K562 (cell line): ENCODE measurements around the gene C19orf18. TPM values are rescaled to one million over a fixed set of nuclear protein-coding genes. Genes with fewer than 3 reads are reported as not detected.
A peak's percentile ranks its signal among the peaks of the same experiment; 100 is the strongest.

Experiments used
- ATAC-seq: fragments of 200-7000 bp; cut with Tn5 transposase; 3 replicates; pipeline ENCODE4 v1.9.1; 2020; ENCODE audit warnings: moderate library complexity
- BruUV-seq: library from RNA; stranded (reverse); fragments of 400-500 nt; replicated peaks from 2 replicates; lab custom pipeline; 2021; lab: Mats Ljungman, UMichigan
- CTCF ChIA-PET: fragments of 300-600 bp; formaldehyde crosslinking; extraction: SDS; loops from one replicate; lab custom pipeline; 2021; ENCODE audit warnings: low intra/inter-chr PET ratio; lab: Yijun Ruan, JAX
- POLR2A ChIA-PET: fragments of 300-600, 350-650 bp; sonication (Branson Sonifier 250); formaldehyde crosslinking; extraction: SDS; loops from one replicate; lab custom pipeline; 2021; ENCODE audit warnings: antibody characterized with exemption, inconsistent platforms; lab: Yijun Ruan, JAX
- DNase-seq, 4 experiments: peaks; one replicate each; pipeline versions ENCODE4 v3.0.0 to v3.0.0-alpha.2; 2011 to 2018; ENCODE audit warnings: low spot score in 3 of 4, mixed read lengths in 3 of 4; ENCODE audit errors: extremely low read depth in 1 of 4
- FAIRE-seq: peaks from 2 replicates; lab custom pipeline; 2011; peaks lifted over from hg19 to GRCh38; lab: Jason Lieb, UNC
- H2AFZ ChIP-seq: 2 replicates; pipeline ENCODE4 v1.6.0; 2011; ENCODE audit warnings: low read depth, low read length, control low read depth, inconsistent platforms
- H3K27ac ChIP-seq: fragments of 200-600 bp; 3 replicates; pipeline ENCODE4 v1.8.0; 2011; ENCODE audit warnings: low read depth, mild to moderate bottlenecking, control low read depth, inconsistent platforms, low read length, moderate library complexity, mixed read lengths; ENCODE audit errors: extremely low read depth
- H3K27me3 ChIP-seq, 2 experiments: fragments of 300-600 bp in 1 of 2; 2 replicates in 1 of 2; 3 replicates in 1 of 2; pipeline versions ENCODE4 v1.6.0 to v1.8.0; 2011; ENCODE audit warnings: inconsistent platforms in 2 of 2, low read length in 2 of 2, mild to moderate bottlenecking in 1 of 2, mixed read lengths in 1 of 2, moderate library complexity in 1 of 2; ENCODE audit not compliant: control insufficient read depth in 2 of 2, insufficient read depth in 2 of 2
- H3K36me3 ChIP-seq: fragments of 300-600 bp; 3 replicates; pipeline ENCODE4 v1.8.0; 2011; ENCODE audit warnings: mild to moderate bottlenecking, low read length, inconsistent platforms; ENCODE audit not compliant: control insufficient read depth, insufficient read depth
- H3K4me1 ChIP-seq, 2 experiments: fragments of 200-600 bp in 1 of 2; replicated peaks in 1 of 2; 2 replicates in 1 of 2; 3 replicates in 1 of 2; pipeline versions ENCODE4 v1.5.1 to v1.8.0; 2011; ENCODE audit warnings: inconsistent platforms in 2 of 2, low read length in 2 of 2, mild to moderate bottlenecking in 1 of 2, mixed read lengths in 1 of 2, moderate library complexity in 1 of 2; ENCODE audit not compliant: control insufficient read depth in 2 of 2, insufficient read depth in 2 of 2
- H3K4me2 ChIP-seq: 2 replicates; pipeline ENCODE4 v1.6.1; 2011; ENCODE audit warnings: low read length, control low read depth, inconsistent platforms, mixed read lengths; ENCODE audit not compliant: insufficient read depth
- H3K4me3 ChIP-seq: fragments of 200-600 bp; sonication (generic), shearing (Covaris generic); 2 replicates; pipeline ENCODE4 v1.5.1; 2016; ENCODE audit warnings: control low read depth, inconsistent platforms
- H3K79me2 ChIP-seq: fragments of 200-600 bp; 3 replicates; pipeline ENCODE4 v1.8.0; 2011; ENCODE audit warnings: low read length, inconsistent platforms; ENCODE audit not compliant: control insufficient read depth, insufficient read depth
- H3K9ac ChIP-seq, 2 experiments: 2 replicates each; pipeline versions ENCODE4 v1.6.0 to v1.6.1; 2011; ENCODE audit warnings: low read depth in 2 of 2, low read length in 2 of 2, control low read depth in 1 of 2, inconsistent platforms in 1 of 2, mild to moderate bottlenecking in 1 of 2, mixed read lengths in 1 of 2; ENCODE audit not compliant: insufficient read depth in 1 of 2
- H3K9me1 ChIP-seq: one replicate; pipeline ENCODE4 v1.6.0; 2011; ENCODE audit warnings: inconsistent platforms, mild to moderate bottlenecking, low read length, moderate library complexity; ENCODE audit not compliant: control insufficient read depth, insufficient read depth
- H3K9me3 ChIP-seq: replicated peaks from 2 replicates; pipeline ENCODE4 v1.5.1; 2011; ENCODE audit warnings: low read depth, low read length, inconsistent platforms; ENCODE audit not compliant: control insufficient read depth, insufficient read depth
- H4K20me1 ChIP-seq: replicated peaks from 2 replicates; pipeline ENCODE4 v1.6.1; 2011; ENCODE audit warnings: low read length, inconsistent platforms, mixed read lengths; ENCODE audit not compliant: control insufficient read depth, insufficient read depth
- NCOA6 ChIP-seq: fragments of 450-650 bp; IDR thresholded peaks from 2 replicates; pipeline ENCODE4 v1.6.1; 2017; ENCODE audit warnings: mild to moderate bottlenecking
- RAD21 ChIP-seq, 2 experiments: fragments of 250-450 bp in 1 of 2; fragments of 450-650 bp in 1 of 2; sonication (Bioruptor Pico) in 1 of 2; formaldehyde crosslinking in 1 of 2; IDR thresholded peaks in 1 of 2; conservative IDR thresholded peaks in 1 of 2; 2 replicates each; pipeline versions ENCODE4 v1.4.0 to v1.8.0; 2020 to 2022; ENCODE audit warnings: mild to moderate bottlenecking in 2 of 2, moderate library complexity in 1 of 2
- RBM15 ChIP-seq: fragments of 200-400 bp; formaldehyde crosslinking; IDR thresholded peaks from 2 replicates; pipeline ENCODE4 v1.6.1; 2018; ENCODE audit warnings: mild to moderate bottlenecking, low read length, moderate library complexity; ENCODE audit not compliant: insufficient read depth
- ZNF175 ChIP-seq: fragments of 200-800 bp; sonication (Bioruptor generic); IDR thresholded peaks from 2 replicates; pipeline ENCODE4 v1.6.1; 2016; ENCODE audit warnings: low read depth, mild to moderate bottlenecking, missing genetic modification characterization, missing compliant biosample characterization
- ZNF324 ChIP-seq: fragments of 250-450 bp; sonication (Bioruptor Pico); IDR thresholded peaks from 2 replicates; pipeline ENCODE4 v1.4.0; 2020; ENCODE audit warnings: mild to moderate bottlenecking
- WGBS: fragments of 100-300 bp; shearing (Covaris generic); methylation state at CpG from one replicate; pipeline ENCODE4 v1.1.6; 2016; ENCODE audit warnings: low coverage, mixed read lengths; ENCODE audit not compliant: insufficient coverage; ENCODE audit errors: missing lambda C conversion rate; 5-methylcytosine and 5-hydroxymethylcytosine counted together
- in situ Hi-C: fragments of 300-500 bp; cut with MboI; formaldehyde crosslinking; loops from 4 replicates; pipeline ENCODE4 v1.15.0; 2018; ENCODE audit warnings: inconsistent platforms, mixed read lengths
- intact Hi-C: fragments of 100-400 bp; cut with micrococcal nuclease; formaldehyde crosslinking; loops from 2 replicates; pipeline ENCODE4 v1.14.2; 2022
- polyA plus RNA-seq, 8 experiments: library from polyadenylated mRNA; depleted of rRNA in 4 of 8; stranded (reverse) in 5 of 8; unstranded in 3 of 8; fragments of >200 nt; fragmentation: Nextera tagmentation in 2 of 8; fragmentation: Illumina TruSeq in 1 of 8; extraction: Ambion mirVana in 2 of 8; extraction: Trizol in 1 of 8; gene quantifications; 2 replicates each; pipeline versions ENCODE4 v1.2.1 to v1.2.3, GENCODE V29; 2011 to 2014; ENCODE audit warnings: inconsistent platforms in 1 of 8, missing spikeins in 1 of 8
- total RNA-seq, 7 experiments: library from RNA; depleted of rRNA in 6 of 7; stranded (reverse); fragments of >200 nt in 6 of 7; fragmentation: Illumina TruSeq in 2 of 7; extraction: Trizol in 2 of 7; gene quantifications; 2 replicates each; pipeline versions ENCODE4 v1.2.1 to v1.2.3, GENCODE V29; 2011 to 2021; ENCODE audit warnings: low replicate concordance in 1 of 7
- TF ChIP-seq, protein P1 (sequence below), 2 experiments: fragments of 450-650 bp; formaldehyde crosslinking in 1 of 2; IDR thresholded peaks; 2 replicates each; pipeline versions ENCODE4 v1.4.0 to v1.6.1; 2014 to 2020; ENCODE audit warnings: mild to moderate bottlenecking in 2 of 2, borderline replicate concordance in 1 of 2, low read depth in 1 of 2
- TF ChIP-seq, protein P2 (sequence below), 3 experiments: fragments of 200-800 bp in 1 of 3; sonication (Bioruptor generic) in 1 of 3; sonication (generic) in 1 of 3; formaldehyde crosslinking in 1 of 3; IDR thresholded peaks; 2 replicates each; pipeline versions ENCODE4 v1.6.1 to v1.8.0; 2016 to 2022; ENCODE audit warnings: mild to moderate bottlenecking in 2 of 3, missing compliant biosample characterization in 2 of 3, missing genetic modification characterization in 2 of 3, missing genetic modification reagents in 1 of 3
- TF ChIP-seq, protein P3 (sequence below), 3 experiments: IDR thresholded peaks in 2 of 3; conservative IDR thresholded peaks in 1 of 3; 2 replicates each; pipeline ENCODE4 v1.5.1; 2011 to 2012; ENCODE audit warnings: low read length in 3 of 3, mild to moderate bottlenecking in 3 of 3, control low read depth in 2 of 3, improper control_type of control experiment in 1 of 3, inconsistent platforms in 1 of 3, low read depth in 1 of 3, mixed read lengths in 1 of 3, moderate library complexity in 1 of 3; ENCODE audit not compliant: insufficient read depth in 2 of 3

The C19orf18 gene
- total and polyA plus RNA-seq, 9 of the 15 experiments (the other 6 are each of a cell fraction or from before 2014, with no cell fraction given) = not detected

DNA sequence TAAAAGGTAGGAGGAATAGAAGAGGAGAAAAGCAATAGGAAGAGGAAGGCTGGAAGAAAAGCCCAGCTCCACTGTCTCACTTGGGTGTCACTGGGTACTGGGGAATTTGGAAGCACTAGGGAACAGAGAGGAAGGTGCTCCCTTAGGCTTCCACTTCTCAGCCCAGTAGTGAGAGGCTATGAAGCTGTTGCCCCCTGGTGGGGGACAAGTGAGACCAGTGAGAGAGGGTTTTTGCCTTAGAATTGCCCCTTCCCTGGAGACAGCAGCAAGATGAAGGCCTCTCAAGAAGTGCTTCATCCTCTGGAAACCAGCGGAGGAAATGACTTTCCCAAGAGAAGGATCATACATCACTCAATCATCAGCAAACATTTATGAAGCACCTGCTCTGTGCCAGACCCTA is 33.0 kb upstream of the C19orf18 start:
- Histone ChIP-seq H2AFZ (no peak overlapping the region), H3K9ac (no peak overlapping the region), H3K4me1 (peaks cover 0 to 16% of the 10 kb centered on the region in 2 experiments; a peak in 2 of 5 replicates), H3K27ac (no peak overlapping the region), H3K4me2 (no peak overlapping the region), H3K36me3 (no peaks in the 10 kb centered on the region), H3K4me3 (no peak overlapping the region), H4K20me1 (no peaks in the 10 kb centered on the region), H3K9me3 (no peaks in the 10 kb centered on the region; the same call in 1 of the 2 replicates), H3K79me2 (no peaks in the 10 kb centered on the region), H3K9me1 (no peaks in the 10 kb centered on the region), H3K27me3 (no peaks in the 10 kb centered on the region)
- FAIRE-seq (no peak), ATAC-seq (no peak), DNase-seq (peak in 2 of 4 experiments; percentile 17 to 18)
- intact Hi-C loops (no loop called here), in situ Hi-C loops (no loop called here)
- ChIA-PET POLR2A (no interaction called here), CTCF (interaction anchor here (0.9 kb wide), 1 partner anchor 600 kb away, joined by 3 read pairs; no protein-coding TSS in a partner anchor)
- BruUV-seq = no TSS peak
- 0% methylated on average over 1 of the region's 1 CpG for WGBS
- TF ChIP-seq RAD21 (CRISPR knock-in tag; conservative IDR thresholded peaks at IDR 0.05 in 1 of 2, IDR thresholded peaks at IDR 0.05 in 1 of 2) = peak in 1 of 2 experiments; percentile 58; a peak in 2 of 4 replicates
- no peak for TF ChIP-seq RBM15
- TF ChIP-seq, protein P1, sequence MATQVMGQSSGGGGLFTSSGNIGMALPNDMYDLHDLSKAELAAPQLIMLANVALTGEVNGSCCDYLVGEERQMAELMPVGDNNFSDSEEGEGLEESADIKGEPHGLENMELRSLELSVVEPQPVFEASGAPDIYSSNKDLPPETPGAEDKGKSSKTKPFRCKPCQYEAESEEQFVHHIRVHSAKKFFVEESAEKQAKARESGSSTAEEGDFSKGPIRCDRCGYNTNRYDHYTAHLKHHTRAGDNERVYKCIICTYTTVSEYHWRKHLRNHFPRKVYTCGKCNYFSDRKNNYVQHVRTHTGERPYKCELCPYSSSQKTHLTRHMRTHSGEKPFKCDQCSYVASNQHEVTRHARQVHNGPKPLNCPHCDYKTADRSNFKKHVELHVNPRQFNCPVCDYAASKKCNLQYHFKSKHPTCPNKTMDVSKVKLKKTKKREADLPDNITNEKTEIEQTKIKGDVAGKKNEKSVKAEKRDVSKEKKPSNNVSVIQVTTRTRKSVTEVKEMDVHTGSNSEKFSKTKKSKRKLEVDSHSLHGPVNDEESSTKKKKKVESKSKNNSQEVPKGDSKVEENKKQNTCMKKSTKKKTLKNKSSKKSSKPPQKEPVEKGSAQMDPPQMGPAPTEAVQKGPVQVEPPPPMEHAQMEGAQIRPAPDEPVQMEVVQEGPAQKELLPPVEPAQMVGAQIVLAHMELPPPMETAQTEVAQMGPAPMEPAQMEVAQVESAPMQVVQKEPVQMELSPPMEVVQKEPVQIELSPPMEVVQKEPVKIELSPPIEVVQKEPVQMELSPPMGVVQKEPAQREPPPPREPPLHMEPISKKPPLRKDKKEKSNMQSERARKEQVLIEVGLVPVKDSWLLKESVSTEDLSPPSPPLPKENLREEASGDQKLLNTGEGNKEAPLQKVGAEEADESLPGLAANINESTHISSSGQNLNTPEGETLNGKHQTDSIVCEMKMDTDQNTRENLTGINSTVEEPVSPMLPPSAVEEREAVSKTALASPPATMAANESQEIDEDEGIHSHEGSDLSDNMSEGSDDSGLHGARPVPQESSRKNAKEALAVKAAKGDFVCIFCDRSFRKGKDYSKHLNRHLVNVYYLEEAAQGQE (IDR thresholded peaks at IDR 0.05; ENCODE audit: borderline replicate concordance) = peak; percentile 32; the same call in 1 of the 2 replicates
- TF ChIP-seq, protein P1 (CRISPR knock-in tag; IDR thresholded peaks at IDR 0.05; ENCODE audit: low read depth) = no peak
- TF ChIP-seq NCOA6 = no peak
- no peak for TF ChIP-seq ZNF175
- TF ChIP-seq, protein P2, sequence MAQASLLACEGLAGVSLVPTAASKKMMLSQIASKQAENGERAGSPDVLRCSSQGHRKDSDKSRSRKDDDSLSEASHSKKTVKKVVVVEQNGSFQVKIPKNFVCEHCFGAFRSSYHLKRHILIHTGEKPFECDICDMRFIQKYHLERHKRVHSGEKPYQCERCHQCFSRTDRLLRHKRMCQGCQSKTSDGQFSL (CRISPR knock-in tag; IDR thresholded peaks at IDR 0.05) = no peak
- TF ChIP-seq, protein P2 (tag; IDR thresholded peaks at IDR 0.05) = no peak
- no peak for TF ChIP-seq ZNF324
- TF ChIP-seq, protein P3, sequence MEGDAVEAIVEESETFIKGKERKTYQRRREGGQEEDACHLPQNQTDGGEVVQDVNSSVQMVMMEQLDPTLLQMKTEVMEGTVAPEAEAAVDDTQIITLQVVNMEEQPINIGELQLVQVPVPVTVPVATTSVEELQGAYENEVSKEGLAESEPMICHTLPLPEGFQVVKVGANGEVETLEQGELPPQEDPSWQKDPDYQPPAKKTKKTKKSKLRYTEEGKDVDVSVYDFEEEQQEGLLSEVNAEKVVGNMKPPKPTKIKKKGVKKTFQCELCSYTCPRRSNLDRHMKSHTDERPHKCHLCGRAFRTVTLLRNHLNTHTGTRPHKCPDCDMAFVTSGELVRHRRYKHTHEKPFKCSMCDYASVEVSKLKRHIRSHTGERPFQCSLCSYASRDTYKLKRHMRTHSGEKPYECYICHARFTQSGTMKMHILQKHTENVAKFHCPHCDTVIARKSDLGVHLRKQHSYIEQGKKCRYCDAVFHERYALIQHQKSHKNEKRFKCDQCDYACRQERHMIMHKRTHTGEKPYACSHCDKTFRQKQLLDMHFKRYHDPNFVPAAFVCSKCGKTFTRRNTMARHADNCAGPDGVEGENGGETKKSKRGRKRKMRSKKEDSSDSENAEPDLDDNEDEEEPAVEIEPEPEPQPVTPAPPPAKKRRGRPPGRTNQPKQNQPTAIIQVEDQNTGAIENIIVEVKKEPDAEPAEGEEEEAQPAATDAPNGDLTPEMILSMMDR (IDR thresholded peaks at IDR 0.05 in 2 of 3, conservative IDR thresholded peaks at IDR 0.05 in 1 of 3; ENCODE audit: insufficient read depth in 2 of 3, low read depth in 1 of 3, low read length in 3 of 3) = peak; percentile 12 to 45 (median 34); a peak in 2 of 6 replicates
